ENCODE results near the gene ATXN7. TPM values are rescaled to one million over a fixed set of nuclear protein-coding genes. Genes with fewer than 3 reads are reported as not detected.

ATXN7 gene
- total RNA-seq, 1 experiment from 2014 or later, result 36.7 TPM

DNA sequence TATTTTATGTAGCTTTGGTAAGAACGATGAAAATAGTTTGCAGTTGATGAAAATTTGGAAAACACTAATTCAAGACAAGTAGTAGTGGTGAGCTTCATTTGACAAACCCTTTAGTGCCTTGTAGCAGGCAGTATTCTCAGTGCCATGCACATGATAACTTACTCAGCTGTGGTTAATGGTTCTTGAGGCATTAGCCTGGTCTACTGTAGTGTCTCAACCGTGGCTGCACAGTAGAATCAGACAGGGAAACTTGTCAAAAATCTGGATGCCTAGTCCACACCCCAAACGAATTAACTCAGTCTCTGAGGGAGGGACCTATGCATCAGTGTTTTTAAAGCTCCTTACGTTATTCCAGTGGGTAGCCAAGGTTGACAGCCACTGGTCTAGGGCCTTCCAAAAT lies 114.2 kb downstream of the ATXN7 start:
- intact Hi-C loops (cut with micrococcal nuclease), result loop anchor here (1.0 kb wide), 1 partner anchor 64 kb away; no protein-coding TSS in a partner anchor
- BruUV-seq (replicated peaks), result no TSS peak
- Mint-ChIP-seq H3K4me3 (ENCODE audit: unreplicated experiment) (no peak overlapping the region), H3K27ac (ENCODE audit: low read depth, unreplicated experiment) (peak overlapping the region; percentile 86), H3K27me3 (ENCODE audit: insufficient read depth, unreplicated experiment) (no peaks in the 10 kb centered on the region), H3K4me1 (ENCODE audit: insufficient read depth, unreplicated experiment) (peaks cover 41% of the 10 kb centered on the region), H3K9me3 (ENCODE audit: unreplicated experiment) (no peaks in the 10 kb centered on the region), H3K36me3 (ENCODE audit: insufficient read depth, unreplicated experiment) (peaks cover 24% of the 10 kb centered on the region)
- POLR2A ChIA-PET, result interaction anchor here (0.5 to 11.5 kb wide), 13 partner anchors 13 to 1374 kb away, joined by 3 to 283 read pairs (median 9); partner anchors contain the start of genes ATXN7, PSMD6, SCAANT1 and THOC7
- no peak for DNase-seq (ENCODE audit: unreplicated experiment)
- CTCF ChIA-PET, result interaction anchor here (0.6 to 10.0 kb wide), 5 partner anchors 13 to 76 kb away, joined by 3 to 185 read pairs (median 4); no protein-coding TSS in a partner anchor
- TF ChIP-seq, protein P1, sequence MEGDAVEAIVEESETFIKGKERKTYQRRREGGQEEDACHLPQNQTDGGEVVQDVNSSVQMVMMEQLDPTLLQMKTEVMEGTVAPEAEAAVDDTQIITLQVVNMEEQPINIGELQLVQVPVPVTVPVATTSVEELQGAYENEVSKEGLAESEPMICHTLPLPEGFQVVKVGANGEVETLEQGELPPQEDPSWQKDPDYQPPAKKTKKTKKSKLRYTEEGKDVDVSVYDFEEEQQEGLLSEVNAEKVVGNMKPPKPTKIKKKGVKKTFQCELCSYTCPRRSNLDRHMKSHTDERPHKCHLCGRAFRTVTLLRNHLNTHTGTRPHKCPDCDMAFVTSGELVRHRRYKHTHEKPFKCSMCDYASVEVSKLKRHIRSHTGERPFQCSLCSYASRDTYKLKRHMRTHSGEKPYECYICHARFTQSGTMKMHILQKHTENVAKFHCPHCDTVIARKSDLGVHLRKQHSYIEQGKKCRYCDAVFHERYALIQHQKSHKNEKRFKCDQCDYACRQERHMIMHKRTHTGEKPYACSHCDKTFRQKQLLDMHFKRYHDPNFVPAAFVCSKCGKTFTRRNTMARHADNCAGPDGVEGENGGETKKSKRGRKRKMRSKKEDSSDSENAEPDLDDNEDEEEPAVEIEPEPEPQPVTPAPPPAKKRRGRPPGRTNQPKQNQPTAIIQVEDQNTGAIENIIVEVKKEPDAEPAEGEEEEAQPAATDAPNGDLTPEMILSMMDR (IDR thresholded peaks at IDR 0.05; ENCODE audit: unreplicated experiment), result no peak

DNA sequence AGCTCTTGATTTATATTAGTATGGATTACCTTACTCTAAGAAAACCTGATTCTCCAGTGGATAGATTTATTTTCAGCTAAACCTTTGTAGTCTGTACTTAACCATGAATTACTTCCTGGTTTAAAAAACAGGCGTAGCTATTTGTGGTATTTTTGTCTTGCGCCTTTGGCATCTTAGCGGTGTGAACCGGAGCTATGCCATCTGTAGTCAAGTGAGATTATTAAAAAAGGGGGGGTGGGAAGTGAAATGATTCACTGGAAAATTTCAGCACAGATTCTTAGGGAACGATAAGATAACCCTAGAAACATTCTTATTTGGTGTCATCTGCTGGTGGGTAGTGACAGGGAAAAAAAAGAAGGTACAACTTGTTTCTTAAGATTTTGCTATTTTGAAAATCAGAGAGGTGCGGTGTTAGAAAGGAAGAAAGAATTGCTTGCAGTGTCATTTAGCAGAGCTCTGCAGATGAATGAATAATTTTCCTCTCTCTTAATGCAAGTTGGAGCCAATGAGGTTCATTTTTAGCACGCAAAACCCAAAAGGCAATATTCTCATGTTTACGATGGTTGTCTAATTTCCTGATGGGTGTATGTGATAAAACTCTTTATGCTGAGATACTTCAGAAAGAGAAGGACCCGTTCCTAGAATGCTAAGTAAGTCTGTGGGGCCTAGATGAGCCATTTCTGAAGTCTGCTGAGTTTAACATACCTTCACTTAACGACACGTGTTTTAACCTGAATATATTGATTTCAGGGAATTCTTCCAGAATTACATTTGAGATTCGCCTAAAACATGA lies 115.6 kb downstream of the ATXN7 start:
- H3K27me3 Mint-ChIP-seq (ENCODE audit: insufficient read depth, unreplicated experiment), result no peaks in the 10 kb centered on the region
- TF ChIP-seq, protein P1 (IDR thresholded peaks at IDR 0.05; ENCODE audit: unreplicated experiment), result no peak
- H3K4me3 Mint-ChIP-seq (ENCODE audit: unreplicated experiment), result peak overlapping the region; percentile 54
- intact Hi-C loops (cut with micrococcal nuclease), result no loop called here
- BruUV-seq (replicated peaks), result no TSS peak
- no peaks in the 10 kb centered on the region for H3K9me3 Mint-ChIP-seq (ENCODE audit: unreplicated experiment)
- no peak for DNase-seq (ENCODE audit: unreplicated experiment)
- ChIA-PET CTCF (interaction anchor here (0.6 to 10.0 kb wide), 8 partner anchors 12 to 71 kb away, joined by 3 to 185 read pairs (median 4); partner anchors contain the start of gene PSMD6), POLR2A (interaction anchor here (1.0 to 11.5 kb wide), 8 partner anchors 12 to 120 kb away, joined by 4 to 283 read pairs (median 7); partner anchors contain the start of genes ATXN7 and THOC7)
- peaks cover 34% of the 10 kb centered on the region for H3K4me1 Mint-ChIP-seq (ENCODE audit: insufficient read depth, unreplicated experiment)
- H3K36me3 Mint-ChIP-seq (ENCODE audit: insufficient read depth, unreplicated experiment), result peaks cover 34% of the 10 kb centered on the region
- peak overlapping the region; percentile 86 for H3K27ac Mint-ChIP-seq (ENCODE audit: low read depth, unreplicated experiment)

DNA sequence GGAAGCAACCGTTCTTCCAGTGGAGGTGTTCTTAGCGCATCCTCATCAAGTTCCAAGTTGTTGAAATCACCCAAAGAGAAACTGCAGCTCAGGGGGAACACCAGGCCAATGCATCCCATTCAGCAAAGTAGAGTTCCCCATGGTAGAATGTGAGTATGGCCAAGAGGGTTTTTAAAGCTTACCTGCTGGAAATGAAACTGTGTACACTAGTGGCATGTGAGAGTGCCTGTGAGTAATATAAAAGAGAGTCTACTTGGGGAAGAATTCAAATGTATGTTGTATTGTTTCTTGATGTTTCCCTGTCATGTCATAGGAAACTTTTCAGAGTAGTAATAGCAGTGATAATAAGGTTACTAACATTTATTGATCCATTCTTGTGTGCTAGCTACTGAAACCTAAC lies 116.4 kb downstream of the ATXN7 start:
- H3K27me3 Mint-ChIP-seq (ENCODE audit: insufficient read depth, unreplicated experiment), result no peaks in the 10 kb centered on the region
- no peak for DNase-seq (ENCODE audit: unreplicated experiment)
- no peaks in the 10 kb centered on the region for H3K9me3 Mint-ChIP-seq (ENCODE audit: unreplicated experiment)
- H3K4me3 Mint-ChIP-seq (ENCODE audit: unreplicated experiment), result no peak overlapping the region
- peaks cover 41% of the 10 kb centered on the region for H3K36me3 Mint-ChIP-seq (ENCODE audit: insufficient read depth, unreplicated experiment)
- CTCF ChIA-PET, result interaction anchor here (0.6 to 10.0 kb wide), 6 partner anchors 11 to 72 kb away, joined by 3 to 185 read pairs (median 6); partner anchors contain the start of gene PSMD6
- intact Hi-C loops (cut with micrococcal nuclease), result no loop called here
- H3K4me1 Mint-ChIP-seq (ENCODE audit: insufficient read depth, unreplicated experiment), result peaks cover 28% of the 10 kb centered on the region
- H3K27ac Mint-ChIP-seq (ENCODE audit: low read depth, unreplicated experiment), result peak overlapping the region; percentile 86
- POLR2A ChIA-PET, result interaction anchor here (1.2 to 11.5 kb wide), 3 partner anchors 11 to 121 kb away, joined by 4 to 283 read pairs (median 58); no protein-coding TSS in a partner anchor
- TF ChIP-seq, protein P1 (IDR thresholded peaks at IDR 0.05; ENCODE audit: unreplicated experiment), result no peak
- no TSS peak for BruUV-seq (replicated peaks)

DNA sequence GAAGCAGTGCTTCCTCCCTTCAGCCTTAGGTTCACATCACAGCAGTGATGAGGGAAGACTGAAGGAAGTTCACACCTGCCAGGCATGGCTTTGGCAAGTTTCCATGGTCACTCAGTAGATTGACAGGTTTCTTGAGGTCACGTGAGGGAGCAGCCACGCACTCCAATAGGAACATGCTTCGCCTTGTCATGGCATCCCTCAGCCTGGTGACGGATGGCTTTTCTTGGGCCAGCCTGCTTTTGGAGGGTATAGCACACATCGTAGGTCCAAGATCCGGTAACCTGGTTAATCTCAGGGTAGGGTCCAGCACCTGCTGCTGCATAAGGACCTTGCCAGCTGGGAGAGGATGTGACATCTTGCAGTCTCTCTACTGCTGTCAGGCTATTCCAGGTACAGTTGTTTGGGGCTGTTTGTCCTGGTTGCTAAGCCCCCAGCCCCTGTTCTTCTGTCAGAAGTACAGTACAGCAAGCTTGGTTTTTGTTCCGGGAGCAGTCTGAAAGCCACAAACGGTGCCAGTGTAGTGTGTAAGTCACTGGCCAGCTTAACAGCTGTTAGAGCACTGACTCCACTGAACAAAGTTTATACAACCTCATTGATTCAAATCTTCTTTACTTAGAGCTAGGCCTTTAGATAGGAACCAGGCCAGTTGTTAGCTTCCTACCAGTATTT lies 117.3 kb downstream of the ATXN7 start:
- TF ChIP-seq, protein P1 (IDR thresholded peaks at IDR 0.05; ENCODE audit: unreplicated experiment), result no peak
- ChIA-PET POLR2A (interaction anchor here (11.5 kb wide), 1 partner anchor 17 kb away, joined by 283 read pairs; no protein-coding TSS in a partner anchor), CTCF (interaction anchor here (0.9 to 10.0 kb wide), 3 partner anchors 10 to 73 kb away, joined by 3 to 185 read pairs (median 152); no protein-coding TSS in a partner anchor)
- Mint-ChIP-seq H3K9me3 (ENCODE audit: unreplicated experiment) (no peaks in the 10 kb centered on the region), H3K27me3 (ENCODE audit: insufficient read depth, unreplicated experiment) (no peaks in the 10 kb centered on the region), H3K4me3 (ENCODE audit: unreplicated experiment) (no peak overlapping the region), H3K27ac (ENCODE audit: low read depth, unreplicated experiment) (peak overlapping the region; percentile 27), H3K36me3 (ENCODE audit: insufficient read depth, unreplicated experiment) (peaks cover 44% of the 10 kb centered on the region), H3K4me1 (ENCODE audit: insufficient read depth, unreplicated experiment) (peaks cover 22% of the 10 kb centered on the region)
- BruUV-seq (replicated peaks), result TSS peak; percentile 5
- DNase-seq (ENCODE audit: unreplicated experiment), result no peak
- intact Hi-C loops (cut with micrococcal nuclease), result no loop called here

Data from MCF 10A (cell line).